HEK293 (cell line): ENCODE measurements around the gene FGR.

Source experiments
- CTCF ChIA-PET: fragments of 350-600 bp; formaldehyde crosslinking; extraction: SDS; loops from one replicate; lab custom pipeline; 2021; ENCODE audit warnings: antibody characterized with exemption; lab: Yijun Ruan, JAX
- POLR2A ChIA-PET: fragments of 300-600 bp; formaldehyde crosslinking; extraction: SDS; loops from one replicate; lab custom pipeline; 2020; ENCODE audit warnings: antibody characterized with exemption, inconsistent platforms; lab: Yijun Ruan, JAX
- H3K27ac ChIP-seq: fragments of 200-500 bp; sonication (Bioruptor generic); 2 replicates; pipeline ENCODE4 v1.5.1; 2014; ENCODE audit warnings: low read depth, low read length, control low read depth, inconsistent platforms; ENCODE audit errors: extremely low read depth
- H3K36me3 ChIP-seq, 2 experiments: fragments of 200-500 bp in 1 of 2; sonication (Bioruptor generic) in 1 of 2; 1 replicate in 1 of 2; 2 replicates in 1 of 2; pipeline ENCODE4 v1.5.1; 2014 to 2017; ENCODE audit warnings: inconsistent platforms in 2 of 2, low read length in 2 of 2; ENCODE audit not compliant: control insufficient read depth in 2 of 2, insufficient read depth in 1 of 2
- H3K4me1 ChIP-seq: fragments of 200-500 bp; sonication (Bioruptor generic); 2 replicates; pipeline ENCODE4 v1.5.1; 2014; ENCODE audit warnings: mild to moderate bottlenecking, low read length, inconsistent platforms; ENCODE audit not compliant: control insufficient read depth, insufficient read depth
- H3K4me3 ChIP-seq: 2 replicates; pipeline ENCODE4 v1.5.1; 2011; ENCODE audit warnings: low read depth, mild to moderate bottlenecking, control low read depth, low read length, moderate library complexity
- H3K9me3 ChIP-seq: fragments of 200-500 bp; sonication (Bioruptor generic); 2 replicates; pipeline ENCODE4 v1.5.1; 2014; ENCODE audit warnings: low read depth, low read length, inconsistent platforms; ENCODE audit not compliant: control insufficient read depth, insufficient read depth
- ZNF121 ChIP-seq: fragments of 450-650 bp; formaldehyde crosslinking; IDR thresholded peaks from 2 replicates; pipeline ENCODE4 v1.5.1; 2016; ENCODE audit warnings: missing biosample characterization, missing genetic modification characterization
- ZNF335 ChIP-seq: fragments of 450-650 bp; formaldehyde crosslinking; conservative IDR thresholded peaks from 2 replicates; pipeline ENCODE4 v1.5.1; 2016; ENCODE audit warnings: missing biosample characterization, missing genetic modification characterization
- ZNF341 ChIP-seq: fragments of 450-650 bp; formaldehyde crosslinking; IDR thresholded peaks from 2 replicates; pipeline ENCODE4; 2016; ENCODE audit warnings: low read depth, missing biosample characterization, missing genetic modification characterization
- ZNF354C ChIP-seq: fragments of 450-650 bp; formaldehyde crosslinking; IDR thresholded peaks from 2 replicates; pipeline ENCODE4 v1.5.1; 2016; ENCODE audit warnings: missing biosample characterization, missing genetic modification characterization, low read depth, borderline replicate concordance
- ZXDB ChIP-seq: fragments of 450-650 bp; formaldehyde crosslinking; IDR thresholded peaks from 2 replicates; pipeline ENCODE4 v1.5.1; 2016; ENCODE audit warnings: missing biosample characterization, missing genetic modification characterization
- TF ChIP-seq, protein P1 (sequence below): fragments of 450-650 bp; formaldehyde crosslinking; IDR thresholded peaks from 2 replicates; pipeline ENCODE4 v1.5.1; 2016; ENCODE audit warnings: missing biosample characterization, missing genetic modification characterization
- TF ChIP-seq, protein P2 (sequence below): fragments of 450-650 bp; formaldehyde crosslinking; IDR thresholded peaks from 2 replicates; pipeline ENCODE4 v1.5.1; 2017; ENCODE audit warnings: missing biosample characterization, missing genetic modification characterization
- TF ChIP-seq, protein P3 (sequence below): fragments of 450-650 bp; IDR thresholded peaks from 2 replicates; pipeline ENCODE4 v1.5.1; 2018; ENCODE audit warnings: missing biosample characterization, missing genetic modification characterization
- TF ChIP-seq, protein P4 (sequence below): fragments of 450-650 bp; IDR thresholded peaks from 2 replicates; pipeline ENCODE4 v1.5.1; 2018; ENCODE audit warnings: missing biosample characterization, mild to moderate bottlenecking, missing genetic modification characterization
- TF ChIP-seq, protein P5 (sequence below): fragments of 450-650 bp; formaldehyde crosslinking; optimal IDR thresholded peaks from 2 replicates; pipeline ENCODE3; 2016; ENCODE audit warnings: missing biosample characterization, mild to moderate bottlenecking, missing genetic modification characterization
- TF ChIP-seq, protein P6 (sequence below): fragments of 450-650 bp; formaldehyde crosslinking; IDR thresholded peaks from 2 replicates; pipeline ENCODE4 v1.5.1; 2016; ENCODE audit warnings: missing biosample characterization, missing genetic modification characterization

FGR gene

DNA sequence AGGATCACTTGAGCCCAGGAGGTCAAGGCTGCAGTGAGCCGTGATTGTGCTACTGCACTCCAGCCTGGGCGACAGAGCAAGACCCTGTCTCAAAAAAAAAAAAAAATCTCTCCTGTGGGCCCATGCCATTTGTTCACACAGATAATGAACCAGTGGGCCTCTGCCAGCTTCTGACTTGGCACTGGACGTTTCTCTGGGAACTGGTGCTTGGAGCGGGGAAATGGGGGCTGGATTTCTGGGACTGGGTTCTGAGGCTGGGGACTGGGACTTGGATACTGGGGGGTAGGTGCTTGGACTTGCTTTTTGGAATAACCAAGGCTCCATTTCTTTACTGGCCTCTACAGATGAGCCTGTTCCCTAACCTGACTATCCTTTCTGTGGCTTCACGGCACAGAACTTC is 27.3 kb upstream of the FGR start:
- POLR2A ChIA-PET, result interaction anchor here (0.9 kb wide), 1 partner anchor 111 kb away, joined by 3 read pairs; the partner anchor contains the start of gene STX12
- Histone ChIP-seq H3K9me3 (no peaks in the 10 kb centered on the region), H3K4me3 (no peak overlapping the region), H3K4me1 (no peaks in the 10 kb centered on the region), H3K36me3 (no peaks in the 10 kb centered on the region), H3K27ac (no peak overlapping the region)
- TF ChIP-seq, protein P1, sequence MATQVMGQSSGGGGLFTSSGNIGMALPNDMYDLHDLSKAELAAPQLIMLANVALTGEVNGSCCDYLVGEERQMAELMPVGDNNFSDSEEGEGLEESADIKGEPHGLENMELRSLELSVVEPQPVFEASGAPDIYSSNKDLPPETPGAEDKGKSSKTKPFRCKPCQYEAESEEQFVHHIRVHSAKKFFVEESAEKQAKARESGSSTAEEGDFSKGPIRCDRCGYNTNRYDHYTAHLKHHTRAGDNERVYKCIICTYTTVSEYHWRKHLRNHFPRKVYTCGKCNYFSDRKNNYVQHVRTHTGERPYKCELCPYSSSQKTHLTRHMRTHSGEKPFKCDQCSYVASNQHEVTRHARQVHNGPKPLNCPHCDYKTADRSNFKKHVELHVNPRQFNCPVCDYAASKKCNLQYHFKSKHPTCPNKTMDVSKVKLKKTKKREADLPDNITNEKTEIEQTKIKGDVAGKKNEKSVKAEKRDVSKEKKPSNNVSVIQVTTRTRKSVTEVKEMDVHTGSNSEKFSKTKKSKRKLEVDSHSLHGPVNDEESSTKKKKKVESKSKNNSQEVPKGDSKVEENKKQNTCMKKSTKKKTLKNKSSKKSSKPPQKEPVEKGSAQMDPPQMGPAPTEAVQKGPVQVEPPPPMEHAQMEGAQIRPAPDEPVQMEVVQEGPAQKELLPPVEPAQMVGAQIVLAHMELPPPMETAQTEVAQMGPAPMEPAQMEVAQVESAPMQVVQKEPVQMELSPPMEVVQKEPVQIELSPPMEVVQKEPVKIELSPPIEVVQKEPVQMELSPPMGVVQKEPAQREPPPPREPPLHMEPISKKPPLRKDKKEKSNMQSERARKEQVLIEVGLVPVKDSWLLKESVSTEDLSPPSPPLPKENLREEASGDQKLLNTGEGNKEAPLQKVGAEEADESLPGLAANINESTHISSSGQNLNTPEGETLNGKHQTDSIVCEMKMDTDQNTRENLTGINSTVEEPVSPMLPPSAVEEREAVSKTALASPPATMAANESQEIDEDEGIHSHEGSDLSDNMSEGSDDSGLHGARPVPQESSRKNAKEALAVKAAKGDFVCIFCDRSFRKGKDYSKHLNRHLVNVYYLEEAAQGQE (tag by site-specific recombination), result no peak
- TF ChIP-seq, protein P2, sequence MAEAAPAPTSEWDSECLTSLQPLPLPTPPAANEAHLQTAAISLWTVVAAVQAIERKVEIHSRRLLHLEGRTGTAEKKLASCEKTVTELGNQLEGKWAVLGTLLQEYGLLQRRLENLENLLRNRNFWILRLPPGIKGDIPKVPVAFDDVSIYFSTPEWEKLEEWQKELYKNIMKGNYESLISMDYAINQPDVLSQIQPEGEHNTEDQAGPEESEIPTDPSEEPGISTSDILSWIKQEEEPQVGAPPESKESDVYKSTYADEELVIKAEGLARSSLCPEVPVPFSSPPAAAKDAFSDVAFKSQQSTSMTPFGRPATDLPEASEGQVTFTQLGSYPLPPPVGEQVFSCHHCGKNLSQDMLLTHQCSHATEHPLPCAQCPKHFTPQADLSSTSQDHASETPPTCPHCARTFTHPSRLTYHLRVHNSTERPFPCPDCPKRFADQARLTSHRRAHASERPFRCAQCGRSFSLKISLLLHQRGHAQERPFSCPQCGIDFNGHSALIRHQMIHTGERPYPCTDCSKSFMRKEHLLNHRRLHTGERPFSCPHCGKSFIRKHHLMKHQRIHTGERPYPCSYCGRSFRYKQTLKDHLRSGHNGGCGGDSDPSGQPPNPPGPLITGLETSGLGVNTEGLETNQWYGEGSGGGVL, result no peak
- TF ChIP-seq ZNF341 (no peak), ZXDB (tag by site-specific recombination) (no peak), ZNF121 (tag by site-specific recombination) (no peak), ZNF354C (tag by site-specific recombination) (no peak), ZNF335 (tag by site-specific recombination) (no peak)
- TF ChIP-seq, protein P3, sequence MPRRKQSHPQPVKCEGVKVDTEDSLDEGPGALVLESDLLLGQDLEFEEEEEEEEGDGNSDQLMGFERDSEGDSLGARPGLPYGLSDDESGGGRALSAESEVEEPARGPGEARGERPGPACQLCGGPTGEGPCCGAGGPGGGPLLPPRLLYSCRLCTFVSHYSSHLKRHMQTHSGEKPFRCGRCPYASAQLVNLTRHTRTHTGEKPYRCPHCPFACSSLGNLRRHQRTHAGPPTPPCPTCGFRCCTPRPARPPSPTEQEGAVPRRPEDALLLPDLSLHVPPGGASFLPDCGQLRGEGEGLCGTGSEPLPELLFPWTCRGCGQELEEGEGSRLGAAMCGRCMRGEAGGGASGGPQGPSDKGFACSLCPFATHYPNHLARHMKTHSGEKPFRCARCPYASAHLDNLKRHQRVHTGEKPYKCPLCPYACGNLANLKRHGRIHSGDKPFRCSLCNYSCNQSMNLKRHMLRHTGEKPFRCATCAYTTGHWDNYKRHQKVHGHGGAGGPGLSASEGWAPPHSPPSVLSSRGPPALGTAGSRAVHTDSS (tag by site-specific recombination), result no peak
- TF ChIP-seq, protein P4, sequence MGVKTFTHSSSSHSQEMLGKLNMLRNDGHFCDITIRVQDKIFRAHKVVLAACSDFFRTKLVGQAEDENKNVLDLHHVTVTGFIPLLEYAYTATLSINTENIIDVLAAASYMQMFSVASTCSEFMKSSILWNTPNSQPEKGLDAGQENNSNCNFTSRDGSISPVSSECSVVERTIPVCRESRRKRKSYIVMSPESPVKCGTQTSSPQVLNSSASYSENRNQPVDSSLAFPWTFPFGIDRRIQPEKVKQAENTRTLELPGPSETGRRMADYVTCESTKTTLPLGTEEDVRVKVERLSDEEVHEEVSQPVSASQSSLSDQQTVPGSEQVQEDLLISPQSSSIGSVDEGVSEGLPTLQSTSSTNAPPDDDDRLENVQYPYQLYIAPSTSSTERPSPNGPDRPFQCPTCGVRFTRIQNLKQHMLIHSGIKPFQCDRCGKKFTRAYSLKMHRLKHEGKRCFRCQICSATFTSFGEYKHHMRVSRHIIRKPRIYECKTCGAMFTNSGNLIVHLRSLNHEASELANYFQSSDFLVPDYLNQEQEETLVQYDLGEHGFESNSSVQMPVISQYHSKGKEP, result no peak
- TF ChIP-seq, protein P5, sequence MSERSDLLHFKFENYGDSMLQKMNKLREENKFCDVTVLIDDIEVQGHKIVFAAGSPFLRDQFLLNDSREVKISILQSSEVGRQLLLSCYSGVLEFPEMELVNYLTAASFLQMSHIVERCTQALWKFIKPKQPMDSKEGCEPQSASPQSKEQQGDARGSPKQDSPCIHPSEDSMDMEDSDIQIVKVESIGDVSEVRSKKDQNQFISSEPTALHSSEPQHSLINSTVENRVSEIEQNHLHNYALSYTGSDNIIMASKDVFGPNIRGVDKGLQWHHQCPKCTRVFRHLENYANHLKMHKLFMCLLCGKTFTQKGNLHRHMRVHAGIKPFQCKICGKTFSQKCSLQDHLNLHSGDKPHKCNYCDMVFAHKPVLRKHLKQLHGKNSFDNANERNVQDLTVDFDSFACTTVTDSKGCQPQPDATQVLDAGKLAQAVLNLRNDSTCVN, result no peak
- TF ChIP-seq, protein P6, sequence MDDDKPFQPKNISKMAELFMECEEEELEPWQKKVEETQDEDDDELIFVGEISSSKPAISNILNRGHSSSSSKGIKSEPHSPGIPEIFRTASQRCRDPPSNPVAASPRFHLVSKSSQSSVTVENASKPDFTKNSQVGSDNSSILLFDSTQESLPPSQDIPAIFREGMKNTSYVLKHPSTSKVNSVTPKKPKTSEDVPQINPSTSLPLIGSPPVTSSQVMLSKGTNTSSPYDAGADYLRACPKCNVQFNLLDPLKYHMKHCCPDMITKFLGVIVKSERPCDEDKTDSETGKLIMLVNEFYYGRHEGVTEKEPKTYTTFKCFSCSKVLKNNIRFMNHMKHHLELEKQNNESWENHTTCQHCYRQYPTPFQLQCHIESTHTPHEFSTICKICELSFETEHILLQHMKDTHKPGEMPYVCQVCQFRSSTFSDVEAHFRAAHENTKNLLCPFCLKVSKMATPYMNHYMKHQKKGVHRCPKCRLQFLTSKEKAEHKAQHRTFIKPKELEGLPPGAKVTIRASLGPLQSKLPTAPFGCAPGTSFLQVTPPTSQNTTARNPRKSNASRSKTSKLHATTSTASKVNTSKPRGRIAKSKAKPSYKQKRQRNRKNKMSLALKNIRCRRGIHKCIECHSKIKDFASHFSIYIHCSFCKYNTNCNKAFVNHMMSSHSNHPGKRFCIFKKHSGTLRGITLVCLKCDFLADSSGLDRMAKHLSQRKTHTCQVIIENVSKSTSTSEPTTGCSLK, result no peak
- CTCF ChIA-PET, result interaction anchor here (0.5 to 13.1 kb wide), 20 partner anchors 9 to 616 kb away, joined by 3 to 317 read pairs (median 4); partner anchors contain the start of gene IFI6
